AG09319 (cell line): ENCODE measurements around the gene HNMT.
"Not testable (repeated sequence)": the region's sequence is repeated elsewhere in the genome, so short reads cannot be mapped to it uniquely, and the experiment has no call there.

Source experiments
- DNase-seq: peaks from one replicate; pipeline ENCODE4 v3.0.0-alpha.2; 2010; ENCODE audit warnings: low read depth; ENCODE audit errors: extremely low read depth
- CTCF ChIP-seq: IDR thresholded peaks from 2 replicates; pipeline ENCODE4 v1.5.1; 2011; ENCODE audit warnings: low read depth, mild to moderate bottlenecking, inconsistent platforms, low read length, moderate library complexity

Gene HNMT

GRCh38 chr2:137966043-137966442 lies 1.8 kb downstream of the HNMT start:
- no peak for DNase-seq
- TF ChIP-seq CTCF: no peak

DNA sequence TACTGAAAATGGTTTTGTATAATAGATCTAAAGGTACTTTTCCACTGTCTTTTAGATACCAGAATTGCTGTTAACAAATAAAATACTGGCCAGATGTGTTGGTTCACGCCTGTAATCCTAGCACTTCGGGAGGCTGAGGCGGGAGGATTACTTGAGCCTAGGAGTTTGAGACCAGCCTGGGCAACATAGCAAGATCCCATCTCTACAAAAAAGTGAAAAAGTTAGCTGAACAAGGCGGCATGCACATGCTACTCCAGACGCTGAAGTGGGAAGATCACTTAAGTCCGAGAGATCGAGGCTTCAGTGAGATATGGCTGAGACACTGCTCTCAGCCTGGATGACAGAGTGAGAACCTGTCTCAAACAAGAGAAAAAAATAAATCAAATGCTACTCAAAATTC lies 2.8 kb downstream of the HNMT start:
- DNase-seq: no peak
- no peak for TF ChIP-seq CTCF

DNA sequence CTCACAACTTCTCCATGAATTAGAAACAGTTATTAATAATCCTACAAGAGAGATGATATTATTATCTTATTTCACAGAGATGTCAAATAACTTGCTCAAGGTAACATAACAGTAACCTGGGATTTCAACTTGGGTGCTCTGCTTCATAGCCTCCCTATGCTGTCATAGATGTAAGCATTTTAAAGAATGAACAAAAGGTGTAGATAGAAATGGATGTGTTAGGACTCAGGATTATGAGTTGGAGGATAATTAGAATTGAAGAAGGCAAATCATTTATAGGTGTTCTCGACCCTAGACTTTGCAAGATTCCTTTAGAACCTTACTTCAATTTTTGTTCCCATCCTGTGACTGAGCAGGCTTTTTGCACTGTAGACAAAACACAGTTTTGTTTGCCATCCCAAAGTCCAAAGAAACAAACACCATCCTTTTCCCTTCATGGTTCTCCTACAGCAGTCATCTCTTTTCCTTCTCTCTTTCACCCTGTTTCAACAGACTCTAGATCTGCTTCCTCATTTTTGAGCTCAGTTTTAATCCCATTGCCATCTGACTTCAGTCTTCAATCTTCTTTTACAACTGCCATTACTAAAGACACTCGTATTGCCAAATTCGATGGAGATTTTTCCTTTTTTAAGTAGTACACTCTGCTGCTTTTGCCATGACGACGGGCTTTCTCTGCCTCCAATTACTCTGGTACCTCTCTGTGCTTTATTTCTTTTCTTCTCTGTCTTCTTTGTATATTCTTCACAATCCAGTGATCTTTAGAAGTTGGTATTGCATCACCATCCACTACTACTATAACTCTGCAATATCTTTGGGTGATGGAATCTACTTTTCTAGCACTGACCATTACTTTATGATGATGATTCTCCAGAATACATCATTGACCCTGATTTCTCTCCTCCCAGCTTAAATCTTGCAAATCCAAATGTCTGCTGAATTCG lies 4.5 kb downstream of the HNMT start:
- DNase-seq: no peak
- no peak for TF ChIP-seq CTCF

DNA sequence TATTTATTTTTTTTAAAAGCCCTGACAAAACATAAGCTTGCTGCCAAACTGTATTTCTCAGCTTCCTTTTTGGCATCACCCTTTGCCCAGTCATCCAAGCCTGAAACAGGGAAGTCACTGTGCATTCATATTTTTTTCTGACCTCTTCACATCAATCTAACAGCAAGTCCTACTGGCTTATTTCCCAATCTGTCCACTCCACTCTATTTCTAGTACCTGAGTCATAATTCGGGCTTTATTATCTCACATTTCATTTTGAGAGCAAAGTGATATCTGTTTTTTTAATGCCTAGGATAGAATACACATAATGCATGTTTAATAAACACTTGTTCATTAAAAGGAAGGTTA lies 5.1 kb downstream of the HNMT start:
- no peak for TF ChIP-seq CTCF
- peak; percentile 78 for DNase-seq

DNA sequence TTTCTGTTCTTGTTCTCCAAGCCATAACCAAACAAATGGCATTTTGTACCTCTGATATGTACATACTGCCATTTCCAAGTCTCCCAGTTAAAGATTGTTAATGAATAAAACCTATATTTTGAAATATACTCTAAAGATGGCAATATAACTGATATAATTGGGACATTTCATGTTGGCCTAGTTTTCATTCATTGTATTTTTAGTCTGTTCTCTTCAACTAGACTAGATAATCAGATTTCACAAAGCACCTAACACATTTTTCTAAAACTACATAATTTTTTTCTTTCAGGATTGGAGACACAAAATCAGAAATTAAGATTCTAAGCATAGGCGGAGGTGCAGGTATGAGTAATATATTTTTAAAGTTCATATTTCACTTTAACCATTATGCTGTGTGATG lies 5.6 kb downstream of the HNMT start:
- no peak for TF ChIP-seq CTCF
- no peak for DNase-seq

GRCh38 chr2:137971259-137971658 lies 7.0 kb downstream of the HNMT start:
- DNase-seq: not testable (repeated sequence)

- TF ChIP-seq CTCF: no peak
- DNase-seq: no peak
Measured at GRCh38 chr2:137973280-137973679, 9.0 kb downstream of the HNMT start.
